ENCODE data around the gene C16orf96. TPM values are rescaled to one million over a fixed set of nuclear protein-coding genes. Genes with fewer than 3 reads are reported as not detected.

The C16orf96 gene
- total and polyA plus RNA-seq, 2 of the 13 experiments (the other 11 are each of a cell fraction or from before 2014, with no cell fraction given): 0.03 TPM; not detected in 1

- TF ChIP-seq ZNF407 (CRISPR knock-in tag; IDR thresholded peaks at IDR 0.05; ENCODE audit: not compliant biosample characterization) (no peak), NCOA1 (CRISPR knock-in tag; IDR thresholded peaks at IDR 0.05) (no peak), EED (CRISPR knock-in tag; IDR thresholded peaks at IDR 0.05) (no peak), SUZ12 (IDR thresholded peaks at IDR 0.05; ENCODE audit: low read depth, low read length) (peak; percentile 73), ZNF331 (CRISPR knock-in tag; IDR thresholded peaks at IDR 0.05) (peak; percentile 44; the same call in 1 of the 2 replicates), ARNT2 (CRISPR knock-in tag; IDR thresholded peaks at IDR 0.05; ENCODE audit: low read depth) (0 out of 2 replicates have a peak, but pooled peaks have one; percentile 75), GFI1 (CRISPR knock-in tag; IDR thresholded peaks at IDR 0.05; ENCODE audit: borderline replicate concordance) (no peak; the same call in 1 of the 2 replicates), RAD21 (CRISPR knock-in tag; IDR thresholded peaks at IDR 0.05) (no peak), ZNF670 (CRISPR knock-in tag; IDR thresholded peaks at IDR 0.05; ENCODE audit: borderline replicate concordance) (0 out of 2 replicates have a peak, but pooled peaks have one; percentile 12), ZNF234 (CRISPR knock-in tag; conservative IDR thresholded peaks at IDR 0.05) (no peak), ZNF558 (CRISPR knock-in tag; IDR thresholded peaks at IDR 0.05; ENCODE audit: borderline replicate concordance) (peak; percentile 91; the same call in 1 of the 2 replicates), ZNF205 (CRISPR knock-in tag; IDR thresholded peaks at IDR 0.05) (no peak; the same call in 1 of the 2 replicates), ZBED4 (CRISPR knock-in tag; IDR thresholded peaks at IDR 0.05; ENCODE audit: borderline replicate concordance) (peak; percentile 25; the same call in 1 of the 2 replicates), MTA1 (CRISPR knock-in tag; IDR thresholded peaks at IDR 0.05; ENCODE audit: borderline replicate concordance) (0 out of 2 replicates have a peak, but pooled peaks have one; percentile 44), TERF1 (CRISPR knock-in tag; IDR thresholded peaks at IDR 0.05) (0 out of 2 replicates have a peak, but pooled peaks have one; percentile 34)
Observed at GRCh38 chr16:4614571-4615383, 58.6 kb downstream of the C16orf96 start, which contains the start of gene UBALD1 (continued).

Measured in HepG2 (cell line).